NAMALWA (cell line): ENCODE results near the gene KLF7.

ENCODE experiments used
- DNase-seq: peaks from one replicate; pipeline ENCODE4 v3.0.0-alpha.2; 2015; ENCODE audit warnings: low spot score

The KLF7 gene

DNA sequence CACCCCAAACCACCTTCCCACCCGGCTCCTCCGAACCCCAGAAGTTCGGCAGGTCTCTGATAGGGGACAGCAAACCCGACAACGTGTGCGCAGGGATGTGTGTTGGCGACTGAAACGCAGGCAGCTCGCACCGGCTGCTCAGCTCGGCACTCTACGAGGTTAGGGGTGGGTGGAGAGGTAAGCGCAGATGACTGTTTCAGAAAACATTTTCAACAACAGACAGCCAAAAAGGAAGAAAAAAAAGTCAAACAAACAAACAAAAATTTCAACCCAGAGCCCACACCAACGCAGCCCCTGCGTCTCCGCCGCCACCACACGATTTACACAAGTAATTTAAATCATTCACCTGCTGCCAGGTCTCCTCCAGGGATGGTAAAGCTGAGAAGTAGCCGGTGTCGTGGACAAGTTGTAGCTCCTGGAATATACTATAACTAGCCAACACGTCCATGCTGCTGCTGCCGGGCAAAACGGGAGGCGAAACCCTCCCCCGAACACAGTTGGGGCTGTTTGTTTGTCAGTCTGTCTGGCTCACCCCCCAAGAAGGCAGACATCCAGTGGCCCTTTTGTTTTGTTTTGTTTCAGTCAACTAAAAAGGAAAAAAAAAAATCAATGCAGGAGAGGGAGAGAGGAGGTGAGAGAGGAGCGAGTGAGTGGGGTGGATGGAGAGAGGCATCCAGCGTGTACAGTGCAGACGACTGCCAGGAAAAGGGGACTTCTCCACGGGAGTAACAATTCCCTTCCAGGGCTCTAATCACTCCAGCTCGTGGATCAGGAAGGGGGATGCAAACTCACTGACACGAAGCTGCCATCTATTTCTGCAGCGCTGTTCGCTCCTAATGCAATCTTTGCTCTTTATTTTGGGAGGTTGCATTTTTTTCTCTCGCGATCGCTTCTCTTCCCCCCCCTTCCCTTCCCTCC, at the start of gene KLF7:
Gene KLF7, minus strand, starts transcription at position 828 of the 918 bp plus-strand sequence. Its CDS starts 380 bp downstream, at position 448.
- DNase-seq, result no peak

DNA sequence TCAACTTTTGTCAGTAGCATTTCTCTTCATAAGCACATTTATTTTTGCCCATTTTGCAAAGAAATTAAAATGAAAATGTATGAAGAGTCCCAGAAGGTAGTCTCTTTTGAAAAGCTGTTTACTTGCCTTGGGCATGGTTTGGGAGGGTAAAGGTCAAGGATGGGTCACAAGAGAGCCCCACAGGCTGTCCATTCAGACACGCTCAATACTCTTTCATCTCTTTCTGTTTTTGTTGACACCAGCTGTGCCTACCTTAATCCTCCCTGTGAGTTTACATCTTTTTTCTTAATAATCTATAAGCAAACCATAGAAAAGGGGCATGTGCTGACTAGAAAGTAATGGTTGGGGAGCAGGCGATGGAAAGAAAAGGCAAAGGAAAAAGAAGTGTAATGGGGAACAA, 49.6 kb upstream of the KLF7 start:
- no peak for DNase-seq

DNA sequence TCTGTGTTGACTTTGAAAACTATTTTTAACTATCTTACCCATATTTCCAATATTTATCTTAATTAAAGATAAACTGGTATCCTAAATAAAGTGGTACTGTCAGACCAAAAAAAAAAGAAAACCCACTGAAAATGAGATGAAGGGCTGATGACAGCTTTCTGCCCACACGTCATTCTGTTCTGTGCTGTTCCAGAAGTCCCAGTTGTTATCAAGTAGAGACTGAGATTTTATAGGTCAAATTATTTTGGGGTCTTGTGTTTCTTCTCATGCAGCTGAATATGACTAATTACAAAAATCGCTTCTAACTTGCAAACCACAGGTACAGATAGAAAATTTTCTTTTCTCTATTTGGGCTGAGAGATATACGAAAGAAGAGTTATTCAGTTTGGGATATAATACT, 48.7 kb upstream of the KLF7 start:
- DNase-seq, result no peak

DNA sequence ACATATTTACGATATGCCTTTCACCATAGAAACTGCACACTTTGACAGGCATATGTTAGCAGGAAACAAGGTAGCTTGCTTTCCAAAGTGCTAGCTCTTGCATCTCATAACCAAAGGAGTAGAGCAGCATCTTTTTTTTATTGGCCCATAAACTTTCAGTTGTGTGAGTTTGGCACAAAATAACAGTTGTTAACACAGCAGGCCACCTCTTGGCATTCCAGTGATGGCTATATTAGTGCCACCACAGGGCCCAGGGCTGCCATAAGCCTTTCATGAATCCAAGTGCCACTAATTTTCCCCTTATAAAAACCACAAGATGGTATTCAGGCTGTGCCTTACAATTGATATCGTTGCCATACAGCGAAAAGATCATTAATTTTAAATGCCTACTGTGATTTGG, 40.3 kb upstream of the KLF7 start:
- no peak for DNase-seq

DNA sequence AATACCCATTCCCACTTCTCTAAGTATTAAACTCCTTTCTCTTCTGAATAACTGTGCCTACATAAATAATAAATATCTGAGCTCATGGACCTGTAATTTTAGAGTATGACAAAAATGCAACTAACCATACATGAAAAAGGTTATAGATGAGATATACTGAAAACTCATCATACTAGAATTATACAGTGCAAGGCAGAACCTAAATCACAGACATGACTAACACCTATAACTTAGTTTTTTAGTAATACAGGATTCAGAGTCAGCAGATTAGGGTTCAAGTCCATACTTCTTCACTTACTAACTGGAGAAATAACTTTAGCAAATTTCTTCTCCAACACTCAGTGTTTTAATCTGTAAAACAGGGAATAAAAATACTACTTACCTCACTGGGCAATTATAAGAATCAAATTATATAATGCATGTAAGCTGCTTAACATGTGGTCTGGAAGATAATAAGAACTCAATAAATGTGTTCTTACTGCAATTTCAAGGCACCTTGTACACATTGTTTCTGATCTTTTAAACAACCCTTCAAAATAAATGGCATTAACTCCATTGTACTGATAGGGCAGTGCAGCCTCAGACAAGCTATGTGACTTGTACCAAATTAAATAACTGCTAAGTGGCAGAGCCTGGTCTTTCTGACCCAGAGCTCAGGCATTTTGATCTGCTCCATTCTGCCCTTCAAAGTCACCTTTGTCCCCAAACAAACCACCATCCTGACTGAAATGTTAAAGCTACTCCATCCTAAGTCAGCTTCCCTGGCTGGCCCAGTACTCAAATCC, 39.6 kb upstream of the KLF7 start:
- DNase-seq, result no peak

DNA sequence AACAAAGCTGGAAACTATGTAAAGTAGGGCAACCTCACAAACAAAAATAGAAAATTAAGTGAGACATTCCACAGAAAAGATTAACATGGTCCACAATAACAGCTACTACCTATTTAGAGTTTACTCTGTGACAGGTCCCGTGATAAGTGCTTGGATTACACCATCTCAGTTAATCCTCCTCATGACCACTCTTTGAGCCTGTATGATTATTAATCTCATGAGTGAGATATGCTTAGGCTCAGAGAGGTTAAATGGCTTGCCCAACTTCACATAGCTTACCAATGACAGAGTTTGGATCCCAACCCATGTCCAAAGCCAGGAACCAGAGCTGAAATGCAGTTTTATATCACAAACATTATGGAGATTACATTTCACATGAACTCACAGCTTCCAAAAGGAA, 37.3 kb upstream of the KLF7 start:
- DNase-seq, result no peak

DNA sequence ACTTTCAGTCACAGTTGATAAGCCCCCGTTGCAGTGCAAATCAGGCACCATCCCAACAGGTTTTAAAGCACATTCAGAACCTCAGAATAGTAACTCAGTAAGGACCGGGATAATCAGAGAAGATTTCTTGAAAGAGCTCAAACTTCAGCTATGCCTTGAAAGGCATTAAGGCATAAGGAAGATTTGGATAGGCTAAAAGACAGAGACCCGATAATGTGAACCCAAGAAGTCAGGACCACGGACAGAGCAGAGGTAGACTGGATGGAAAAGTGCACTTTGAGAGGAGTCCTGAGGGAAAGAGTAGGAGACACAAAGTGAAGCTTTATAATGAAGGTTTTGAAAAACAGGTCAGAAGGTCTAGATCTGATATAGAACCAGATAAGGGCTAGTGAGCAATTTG, 36.9 kb upstream of the KLF7 start:
- DNase-seq, result peak; percentile 11

DNA sequence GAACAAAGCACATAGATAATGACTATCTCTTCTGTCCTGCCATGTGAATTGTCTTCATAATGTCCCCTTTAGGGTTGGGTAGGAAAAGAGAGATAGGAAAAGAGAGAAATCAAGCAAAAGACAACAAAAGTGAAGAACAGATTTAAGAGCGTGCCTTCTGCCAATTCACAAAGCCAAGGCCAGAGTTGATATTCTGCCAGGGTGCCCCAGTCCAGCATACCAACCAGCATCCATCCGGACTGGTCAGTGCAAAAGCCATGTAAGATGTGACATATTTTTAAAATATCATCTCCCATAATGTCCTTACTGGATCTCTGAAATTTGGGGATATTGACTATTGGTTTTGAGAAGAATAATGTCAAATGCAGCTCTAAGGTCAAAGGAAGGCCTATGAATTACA, 35.7 kb upstream of the KLF7 start:
- no peak for DNase-seq

DNA sequence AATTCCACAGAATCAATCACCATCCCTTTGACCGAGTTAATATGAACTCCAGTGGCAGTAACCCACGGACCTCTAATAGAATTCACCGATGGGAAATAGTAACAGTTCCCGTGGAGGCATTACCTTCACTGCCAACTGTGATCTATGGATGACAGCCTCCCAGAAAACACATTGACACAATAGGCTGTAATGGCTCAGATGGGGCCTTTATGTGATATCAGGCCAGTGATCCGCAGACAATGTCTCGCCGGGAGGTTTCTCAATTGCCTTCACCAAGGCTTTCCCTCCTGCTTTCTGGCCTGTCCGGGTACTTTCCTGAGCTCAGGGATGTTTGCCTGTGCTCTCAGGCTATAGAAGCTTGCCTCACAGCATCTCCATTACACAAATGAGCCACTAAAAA, 34.4 kb upstream of the KLF7 start:
- no peak for DNase-seq

DNA sequence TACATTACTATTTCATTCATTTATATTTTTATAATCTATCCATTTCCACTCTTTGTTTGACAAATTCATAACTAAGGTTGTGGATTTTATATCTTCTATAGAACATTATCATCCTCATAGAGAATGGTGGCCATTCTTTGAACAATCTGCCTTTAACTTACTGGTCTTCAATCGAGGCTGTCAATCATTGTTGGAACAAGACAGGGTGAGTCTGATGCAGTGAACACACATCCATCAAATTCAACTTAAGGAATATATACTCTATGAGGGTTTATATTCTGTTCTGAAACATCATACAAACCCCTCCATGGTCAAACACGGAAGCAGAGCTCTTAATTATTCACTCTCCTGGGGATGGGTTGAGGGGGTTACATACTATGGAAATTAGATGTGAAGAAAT, 28.3 kb upstream of the KLF7 start:
- DNase-seq, result no peak

DNA sequence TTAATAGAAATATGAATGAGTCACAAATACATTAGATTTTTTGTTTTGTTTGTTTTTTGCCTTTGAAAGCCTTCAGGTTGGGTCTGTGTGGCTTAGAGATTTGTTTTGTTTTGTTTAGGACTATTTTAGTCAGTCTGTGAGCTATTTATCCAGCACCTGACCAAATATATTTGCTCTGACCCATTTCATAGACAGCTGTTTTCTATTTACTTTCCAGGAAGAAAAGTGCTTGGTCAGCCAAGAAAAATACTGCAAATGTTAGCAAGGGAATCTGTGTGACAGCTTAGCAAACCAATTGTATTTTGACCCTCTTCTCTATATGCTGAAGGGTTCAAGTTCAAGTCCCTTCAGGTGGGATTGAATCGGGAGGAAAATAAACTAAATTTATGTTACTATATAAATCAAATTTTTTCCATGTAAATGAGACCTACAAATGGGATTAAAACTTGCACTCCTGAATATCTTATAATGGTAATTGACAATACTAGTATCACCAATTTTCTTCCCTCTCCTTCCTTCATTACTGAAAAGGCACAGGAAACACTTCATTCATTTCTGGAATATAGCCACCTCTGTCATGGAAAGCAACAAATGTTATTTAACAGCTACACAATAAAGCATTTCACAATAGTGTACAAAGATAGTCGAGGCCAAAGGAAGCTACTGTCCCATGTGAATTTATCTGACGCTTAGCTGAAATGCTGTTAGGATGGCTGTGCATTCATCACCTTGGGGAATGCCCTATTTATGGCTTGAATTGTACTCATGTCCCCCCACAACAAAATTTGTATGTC, 23.1 kb upstream of the KLF7 start:
- DNase-seq, result no peak

DNA sequence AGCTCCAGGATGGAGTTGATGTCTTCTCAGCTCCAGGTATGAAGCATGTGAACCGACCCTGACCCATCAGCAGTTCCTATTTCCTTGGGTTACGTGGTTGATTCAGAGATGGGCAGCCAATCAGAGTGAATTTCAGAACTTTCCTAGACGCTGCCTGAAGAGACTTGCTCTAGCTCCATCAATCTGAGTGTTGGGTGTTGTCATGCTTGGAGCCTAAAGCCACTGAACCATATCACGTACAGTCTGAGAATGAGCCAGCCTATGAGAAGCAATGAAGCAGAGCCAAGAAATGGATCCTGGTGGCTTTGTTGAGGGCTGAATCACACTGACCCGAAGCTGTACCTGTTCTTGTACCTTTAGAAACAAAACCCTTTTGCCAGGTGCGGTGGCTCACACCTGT, 19.6 kb upstream of the KLF7 start:
- DNase-seq, result no peak

DNA sequence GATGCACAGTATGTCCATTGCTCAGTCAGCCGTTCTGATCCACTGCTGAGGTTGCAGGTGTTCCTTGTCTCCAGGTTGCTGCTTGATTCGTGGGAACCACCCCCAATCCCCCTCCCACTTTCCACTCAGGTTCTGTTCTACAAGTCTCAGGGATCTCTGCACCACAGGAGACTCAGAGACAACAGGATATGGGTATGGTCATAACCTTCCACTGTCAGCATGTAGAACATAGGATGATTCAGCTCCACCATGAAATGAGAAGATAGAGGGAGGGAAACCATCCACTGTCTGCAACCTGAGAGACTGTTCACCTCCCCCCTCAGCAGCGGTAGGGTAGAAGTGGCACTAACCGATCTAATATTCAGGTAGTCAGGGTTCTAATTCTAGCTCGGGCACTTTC, 19.0 kb upstream of the KLF7 start:
- no peak for DNase-seq

DNA sequence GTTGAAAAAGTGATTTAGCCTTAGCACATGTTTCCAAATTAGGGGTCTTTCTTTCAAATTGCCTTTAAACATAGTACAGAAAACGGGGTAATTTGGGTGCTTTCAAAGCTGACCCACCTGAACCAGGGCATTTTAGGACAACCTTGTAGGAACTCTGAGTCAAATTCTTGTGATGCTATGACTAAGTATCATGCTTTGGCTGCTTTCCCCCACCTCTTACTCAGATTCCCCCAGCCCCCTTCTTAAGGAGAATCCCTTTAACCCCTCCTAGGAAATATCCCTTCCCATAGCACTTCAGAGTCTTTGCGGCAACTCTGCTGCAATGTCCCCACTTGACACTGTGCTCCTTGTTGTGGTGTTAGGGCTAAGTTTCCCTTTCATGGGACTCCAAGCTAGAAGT, 18.6 kb upstream of the KLF7 start:
- no peak for DNase-seq

DNA sequence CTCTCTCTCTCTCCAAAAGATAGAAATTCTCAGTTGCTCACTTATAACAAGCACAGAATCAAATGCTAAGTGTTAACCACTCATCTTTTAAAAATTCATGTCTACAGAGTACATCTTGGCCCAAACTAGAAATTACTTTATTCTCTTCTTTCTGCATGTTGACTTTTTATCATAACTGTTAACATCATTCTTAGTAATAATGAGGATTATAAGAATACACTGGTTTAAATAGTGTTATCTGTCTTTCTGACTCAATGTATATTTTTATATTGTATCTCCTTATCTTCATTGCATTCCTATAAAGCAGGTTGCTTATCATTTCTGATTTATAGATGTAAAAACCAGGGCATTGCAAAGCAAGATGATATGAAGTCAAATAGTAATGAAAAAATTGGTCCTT, 17.8 kb upstream of the KLF7 start:
- no peak for DNase-seq

DNA sequence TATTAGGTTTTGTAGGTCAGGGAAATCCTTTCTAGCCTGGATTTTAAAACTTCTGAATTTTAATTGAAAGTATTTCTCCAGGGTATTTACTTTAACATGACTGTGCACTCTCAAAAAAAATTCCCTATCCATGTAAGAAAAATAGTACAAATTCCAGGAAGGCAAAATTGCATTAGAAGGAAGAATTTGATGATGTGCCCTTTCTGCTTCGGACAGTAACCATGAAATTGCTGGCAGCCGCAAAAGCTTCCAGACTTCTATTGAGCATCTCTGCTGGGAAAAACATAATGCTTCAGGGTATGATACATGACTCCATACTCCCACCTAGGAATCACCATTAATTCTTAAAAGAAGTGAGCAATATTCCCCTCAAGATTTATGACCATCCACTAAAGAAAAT, 17.2 kb upstream of the KLF7 start:
- DNase-seq, result no peak

DNA sequence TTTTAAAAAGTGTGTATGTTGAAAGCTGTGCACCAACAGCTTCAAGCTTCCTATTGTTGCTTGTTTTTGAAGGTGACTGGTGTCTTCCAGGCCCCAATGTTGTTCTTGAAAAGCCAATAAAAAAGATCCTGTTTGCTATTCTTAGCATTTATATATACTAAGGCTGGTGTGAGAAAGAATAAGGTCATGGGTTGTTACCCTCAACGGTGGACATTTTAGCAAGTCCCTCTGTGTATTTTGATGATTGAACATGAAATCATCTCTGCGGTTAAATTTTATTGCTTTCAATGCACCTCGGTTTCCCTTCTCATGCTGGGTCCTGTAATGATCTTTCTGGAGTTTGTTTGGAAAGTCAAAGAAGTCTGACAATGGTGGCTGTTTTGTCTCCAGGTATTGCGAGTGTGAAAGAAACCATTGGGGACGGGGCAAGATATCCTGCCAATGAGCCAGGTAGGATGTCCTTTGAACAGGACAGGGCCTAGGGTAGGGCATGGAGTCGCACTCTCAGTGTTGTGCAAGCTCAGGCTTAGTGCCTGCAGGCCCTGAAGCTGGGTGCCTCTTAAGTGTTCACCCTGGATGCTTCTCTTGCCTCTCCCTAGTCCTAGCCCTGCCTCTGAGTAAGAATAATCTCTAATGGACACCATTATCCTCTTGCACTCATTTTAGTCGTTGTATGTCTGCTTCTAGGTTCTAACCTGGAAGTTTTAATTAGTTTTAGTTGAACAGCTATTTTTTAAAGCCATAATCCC, 16.0 kb upstream of the KLF7 start:
- DNase-seq, result no peak

DNA sequence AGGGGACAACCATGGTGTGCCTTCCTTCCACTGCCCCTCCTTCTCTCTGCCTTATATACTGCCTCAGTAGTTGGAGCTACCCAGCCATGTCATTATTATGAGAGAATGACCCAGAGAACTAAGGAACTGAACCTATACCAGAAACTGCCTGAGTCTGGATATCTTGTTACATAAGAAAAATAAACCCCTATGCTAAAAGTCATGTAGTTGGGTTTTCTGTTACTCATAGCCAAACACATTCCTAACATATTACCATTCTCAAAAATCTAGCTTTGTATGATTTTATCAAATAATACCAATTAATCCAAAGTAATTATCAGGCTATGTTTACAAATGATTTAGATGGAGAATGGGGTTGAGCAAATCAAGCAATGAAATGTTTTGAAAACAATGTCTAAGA, 15.0 kb upstream of the KLF7 start:
- no peak for DNase-seq

DNA sequence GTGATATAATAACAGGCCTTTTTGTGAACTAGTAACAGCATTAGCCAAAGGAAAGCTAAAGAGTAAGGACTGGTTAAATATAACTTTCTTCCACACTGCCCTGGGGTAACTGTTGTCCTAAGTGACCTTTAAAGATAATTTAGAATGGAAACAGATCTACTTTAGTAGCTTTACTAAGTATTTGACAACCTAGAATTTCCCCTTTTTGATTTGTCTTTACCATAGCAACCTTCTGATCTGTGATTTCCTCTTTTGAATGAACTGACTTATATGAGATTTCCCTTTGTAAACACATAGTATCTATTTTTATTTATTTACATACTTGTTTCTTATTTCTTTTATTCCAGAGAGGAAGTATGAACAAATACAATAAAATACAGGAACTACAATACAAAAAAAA, 10.5 kb upstream of the KLF7 start:
- DNase-seq, result no peak

DNA sequence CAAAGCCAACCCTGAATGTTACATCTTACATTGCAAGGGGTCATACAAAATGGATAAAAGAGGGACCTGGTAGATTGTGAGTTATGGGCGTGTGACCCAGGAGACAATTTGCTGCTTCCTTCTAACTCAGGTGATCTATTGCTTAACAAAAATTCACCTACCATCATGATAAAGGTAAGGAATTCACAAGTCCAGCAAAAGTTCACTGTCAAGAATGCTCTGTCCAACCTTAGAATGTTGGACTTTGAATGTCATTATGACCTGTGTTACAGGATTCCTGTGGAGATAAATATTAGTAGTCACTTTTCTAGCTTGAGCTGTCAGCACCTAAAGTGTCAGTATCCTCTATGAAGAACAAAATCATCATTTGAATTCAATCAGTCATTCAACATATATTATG, 7.9 kb upstream of the KLF7 start:
- no peak for DNase-seq

DNA sequence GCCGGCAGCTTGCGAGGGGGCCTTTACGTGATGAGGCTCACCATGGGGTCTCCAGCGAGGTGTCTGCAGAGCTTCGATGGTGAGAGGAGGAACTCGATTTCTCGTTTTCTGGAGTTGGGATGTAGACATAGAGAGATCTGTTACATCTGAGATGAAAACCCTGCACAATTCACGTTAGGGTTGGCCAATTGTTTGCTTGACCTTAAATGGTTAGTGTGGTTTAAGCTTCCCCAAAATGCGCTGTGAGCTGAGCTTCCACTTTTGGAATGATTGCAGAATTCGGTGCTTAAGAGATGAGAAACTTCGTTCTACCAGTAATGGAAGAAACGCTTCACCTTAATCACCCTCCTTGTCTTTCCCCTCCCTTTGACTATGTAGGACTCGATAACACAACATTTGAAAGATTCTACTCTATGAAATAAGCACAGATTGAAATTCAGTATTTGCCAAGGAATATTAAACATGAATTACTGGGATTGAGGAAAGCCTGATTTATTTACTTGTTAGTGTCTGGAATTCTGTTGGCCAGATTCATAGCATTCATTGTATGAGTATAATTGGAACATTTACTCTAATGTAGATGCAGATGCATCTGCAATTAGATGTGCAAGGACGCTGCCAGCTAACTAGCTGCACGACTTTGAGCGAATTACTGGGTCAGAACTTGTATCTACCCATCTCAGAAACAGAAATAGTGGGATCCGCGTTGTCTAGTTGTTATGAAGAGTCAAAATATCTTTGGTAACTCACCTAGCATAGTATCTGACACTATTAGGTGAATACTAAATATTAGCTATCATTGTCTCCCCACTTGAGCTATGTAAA, 1.6 kb upstream of the KLF7 start:
- no peak for DNase-seq
